Right ventricle myocardium superior (tissue), 1 donor: ENCODE data around the gene OSR1. TPM values are rescaled to one million over a fixed set of nuclear protein-coding genes. Genes with fewer than 3 reads are reported as not detected.
A peak's percentile ranks its signal among the peaks of the same experiment; 100 is the strongest.
"Not testable (repeated sequence)": the region's sequence is repeated elsewhere in the genome, so short reads cannot be mapped to it uniquely, and the experiment has no call there.

Experiments
- ATAC-seq: fragments of 200-7000 bp; cut with Tn5 transposase; one replicate; pipeline ENCODE4 v1.9.1; 2020; ENCODE audit warnings: mild to moderate bottlenecking; ENCODE audit not compliant: poor library complexity
- DNase-seq: peaks from one replicate; pipeline ENCODE4 v3.0.0-alpha.2; 2020
- intact Hi-C: fragments of 100-400 bp; cut with DNase I; formaldehyde crosslinking; loops from one replicate; pipeline ENCODE4 v1.11.2; 2022
- total RNA-seq: library from RNA; stranded (reverse); fragmentation: NEBNext Ultra II Directional; extraction: Animal tissue kit (Norgen Biotek cat#: 25700); gene quantifications from one replicate; pipeline ENCODE4 v1.2.1, GENCODE V29; 2021
- donor health status: DM: no; HTN: yes; CAD: no; lungs with severe emphysema.

Gene OSR1
- total RNA-seq, 1 donor from 2014 or later = 5.4 TPM

- ATAC-seq = peak; percentile 38
- peak; percentile 78 for DNase-seq
- intact Hi-C loops = loop anchor here (5.0 to 10.0 kb wide), 2 partner anchors 515 to 828 kb away; no protein-coding TSS in a partner anchor
Measured at GRCh38 chr2:19349911-19350677, 8.3 kb downstream of the OSR1 start.

- intact Hi-C loops = no loop called here
- DNase-seq (no peak), ATAC-seq (no peak)
Measured at GRCh38 chr2:19348692-19349091, 9.7 kb downstream of the OSR1 start.

- peak; percentile 97 for ATAC-seq
- intact Hi-C loops = no loop called here
- DNase-seq = peak; percentile 97
Measured at GRCh38 chr2:19347619-19348562, 10.5 kb downstream of the OSR1 start.

- no peak for ATAC-seq
- intact Hi-C loops = no loop called here
- DNase-seq = no peak
Measured at GRCh38 chr2:19346983-19347618, 11.3 kb downstream of the OSR1 start.

GRCh38 chr2:19337742-19338141 is 20.7 kb downstream of the OSR1 start:
- intact Hi-C loops = no loop called here
- ATAC-seq = no peak

GRCh38 chr2:19337202-19337601 is 21.2 kb downstream of the OSR1 start:
- DNase-seq (no peak), ATAC-seq (no peak)
- intact Hi-C loops = no loop called here

More at GRCh38 chr2:19337742-19338141, 20.7 kb downstream of the OSR1 start:
- no peak for DNase-seq

GRCh38 chr2:19336781-19337180 is 21.6 kb downstream of the OSR1 start:
- ATAC-seq = peak; percentile 94

GRCh38 chr2:19332503-19332902 is 25.9 kb downstream of the OSR1 start:
- intact Hi-C loops = no loop called here
- ATAC-seq (peak; percentile 43), DNase-seq (no peak)

More at GRCh38 chr2:19336781-19337180, 21.6 kb downstream of the OSR1 start:
- intact Hi-C loops = no loop called here
- no peak for DNase-seq

- DNase-seq (no peak), ATAC-seq (peak; percentile 58)
- intact Hi-C loops = no loop called here
Measured at GRCh38 chr2:19331450-19331849, 27.0 kb downstream of the OSR1 start.

GRCh38 chr2:19330436-19330835 is 28.0 kb downstream of the OSR1 start:
- ATAC-seq (no peak), DNase-seq (no peak)
- intact Hi-C loops = no loop called here

- ATAC-seq (no peak), DNase-seq (no peak)
- intact Hi-C loops = no loop called here
Measured at GRCh38 chr2:19329445-19329844, 29.0 kb downstream of the OSR1 start.

GRCh38 chr2:19327496-19327895 is 30.9 kb downstream of the OSR1 start:
- ATAC-seq = no peak
- intact Hi-C loops = no loop called here
- DNase-seq = no peak

- intact Hi-C loops = no loop called here
- DNase-seq = no peak
- no peak for ATAC-seq
Measured at GRCh38 chr2:19321946-19322345, 36.5 kb downstream of the OSR1 start.

GRCh38 chr2:19320813-19321212 is 37.6 kb downstream of the OSR1 start:
- DNase-seq (no peak), ATAC-seq (no peak)
- intact Hi-C loops = no loop called here

- DNase-seq = no peak
- intact Hi-C loops = no loop called here
- no peak for ATAC-seq
Measured at GRCh38 chr2:19319698-19320097, 38.7 kb downstream of the OSR1 start.

GRCh38 chr2:19319064-19319463 is 39.4 kb downstream of the OSR1 start:
- intact Hi-C loops = no loop called here
- DNase-seq (no peak), ATAC-seq (no peak)

GRCh38 chr2:19313553-19313952 is 44.9 kb downstream of the OSR1 start:
- intact Hi-C loops = no loop called here
- no peak for ATAC-seq
- DNase-seq = no peak

GRCh38 chr2:19312949-19313348 is 45.5 kb downstream of the OSR1 start:
- intact Hi-C loops = no loop called here
- ATAC-seq (no peak), DNase-seq (no peak)

- DNase-seq, intact Hi-C loops, ATAC-seq: not testable (repeated sequence)
Measured at GRCh38 chr2:19306065-19306464, 52.4 kb downstream of the OSR1 start.
